K562 (cell line): Measurements from ENCODE around the gene MTREX.
"Not testable (repeated sequence)": the region's sequence is repeated elsewhere in the genome, so short reads cannot be mapped to it uniquely, and the experiment has no call there.

Source experiments
- CAMTA2 ChIP-seq: fragments of 250-450 bp; sonication (Bioruptor Pico); conservative IDR thresholded peaks from 2 replicates; pipeline ENCODE4 v1.5.1; 2022
- CBX3 ChIP-seq, 2 experiments: IDR thresholded peaks; 1 replicate in 1 of 2; 2 replicates in 1 of 2; pipeline ENCODE4 v1.6.1; 2012; ENCODE audit warnings: inconsistent platforms in 2 of 2, low read length in 2 of 2, borderline replicate concordance in 1 of 2, control low read depth in 1 of 2
- KDM2B ChIP-seq: fragments of 250-450 bp; sonication (Bioruptor Pico); IDR thresholded peaks from 2 replicates; pipeline ENCODE4 v1.8.0; 2021; ENCODE audit warnings: mild to moderate bottlenecking, moderate library complexity
- MAZ ChIP-seq, 2 experiments: fragments of 450-650 bp in 1 of 2; sonication (generic) in 1 of 2; formaldehyde crosslinking; IDR thresholded peaks in 1 of 2; conservative IDR thresholded peaks in 1 of 2; 2 replicates each; pipeline versions ENCODE4 v1.4.0 to v1.5.0; 2020; ENCODE audit warnings: mild to moderate bottlenecking in 1 of 2, missing genetic modification reagents in 1 of 2
- RAD21 ChIP-seq, 2 experiments: fragments of 250-450 bp in 1 of 2; fragments of 450-650 bp in 1 of 2; sonication (Bioruptor Pico) in 1 of 2; formaldehyde crosslinking in 1 of 2; IDR thresholded peaks in 1 of 2; conservative IDR thresholded peaks in 1 of 2; 2 replicates each; pipeline versions ENCODE4 v1.4.0 to v1.8.0; 2020 to 2022; ENCODE audit warnings: mild to moderate bottlenecking in 2 of 2, moderate library complexity in 1 of 2
- SOX6 ChIP-seq: fragments of 450-650 bp; IDR thresholded peaks from 2 replicates; pipeline ENCODE4 v1.6.1; 2014; ENCODE audit warnings: mild to moderate bottlenecking
- TAF1 ChIP-seq: IDR thresholded peaks from 2 replicates; pipeline ENCODE4 v1.6.1; 2011; ENCODE audit warnings: mild to moderate bottlenecking, low read length, moderate library complexity; ENCODE audit not compliant: insufficient read depth, control insufficient read depth, severe bottlenecking; ENCODE audit errors: extremely low read depth
- TBL1XR1 ChIP-seq, 2 experiments: IDR thresholded peaks; 2 replicates each; pipeline ENCODE4 v1.6.1; 2012; ENCODE audit warnings: improper control_type of control experiment in 2 of 2, low read length in 2 of 2, mild to moderate bottlenecking in 1 of 2
- TCFL5 ChIP-seq: fragments of 250-450 bp; sonication (Bioruptor Pico); conservative IDR thresholded peaks from 2 replicates; pipeline ENCODE4 v1.6.1; 2021; ENCODE audit warnings: mild to moderate bottlenecking, moderate library complexity, matching md5 sums
- ZBTB17 ChIP-seq: fragments of 450-650 bp; formaldehyde crosslinking; IDR thresholded peaks from 2 replicates; pipeline ENCODE4 v1.4.0; 2020; ENCODE audit warnings: mild to moderate bottlenecking
- TF ChIP-seq, protein P1 (sequence below), 3 experiments: IDR thresholded peaks in 2 of 3; conservative IDR thresholded peaks in 1 of 3; 2 replicates each; pipeline ENCODE4 v1.5.1; 2011 to 2012; ENCODE audit warnings: low read length in 3 of 3, mild to moderate bottlenecking in 3 of 3, control low read depth in 2 of 3, improper control_type of control experiment in 1 of 3, inconsistent platforms in 1 of 3, low read depth in 1 of 3, mixed read lengths in 1 of 3, moderate library complexity in 1 of 3; ENCODE audit not compliant: insufficient read depth in 2 of 3

DNA sequence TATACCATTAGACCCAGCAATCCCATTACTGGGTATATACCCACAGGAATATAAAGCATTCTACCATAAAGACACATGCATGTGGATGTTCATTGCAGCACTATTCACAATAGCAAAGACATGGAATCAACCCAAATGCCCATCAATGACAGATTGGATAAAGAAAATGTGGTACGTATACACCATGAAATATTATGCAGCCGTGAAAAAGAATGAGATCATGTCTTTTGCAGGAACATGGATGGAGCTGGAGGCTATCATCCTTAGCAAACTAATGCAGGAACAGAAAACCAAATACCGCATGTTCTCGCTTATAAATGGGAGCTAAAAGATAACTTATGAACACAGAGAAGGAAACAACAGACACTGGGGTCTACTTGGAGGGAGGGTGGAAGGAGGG lies 10.4 kb downstream of the MTREX start:
- not testable (repeated sequence) for TF ChIP-seq SOX6; TBL1XR1 (IDR thresholded peaks at IDR 0.05; ENCODE audit: low read length in 2 of 2); MAZ (CRISPR knock-in tag; conservative IDR thresholded peaks at IDR 0.05 in 1 of 2, IDR thresholded peaks at IDR 0.05 in 1 of 2); ZBTB17 (CRISPR knock-in tag); RAD21 (CRISPR knock-in tag; conservative IDR thresholded peaks at IDR 0.05 in 1 of 2, IDR thresholded peaks at IDR 0.05 in 1 of 2); TAF1; CBX3 (IDR thresholded peaks at IDR 0.05; ENCODE audit: borderline replicate concordance in 1 of 2, low read length in 2 of 2); CAMTA2 (CRISPR knock-in tag); KDM2B (CRISPR knock-in tag); TCFL5
- TF ChIP-seq, protein P1, sequence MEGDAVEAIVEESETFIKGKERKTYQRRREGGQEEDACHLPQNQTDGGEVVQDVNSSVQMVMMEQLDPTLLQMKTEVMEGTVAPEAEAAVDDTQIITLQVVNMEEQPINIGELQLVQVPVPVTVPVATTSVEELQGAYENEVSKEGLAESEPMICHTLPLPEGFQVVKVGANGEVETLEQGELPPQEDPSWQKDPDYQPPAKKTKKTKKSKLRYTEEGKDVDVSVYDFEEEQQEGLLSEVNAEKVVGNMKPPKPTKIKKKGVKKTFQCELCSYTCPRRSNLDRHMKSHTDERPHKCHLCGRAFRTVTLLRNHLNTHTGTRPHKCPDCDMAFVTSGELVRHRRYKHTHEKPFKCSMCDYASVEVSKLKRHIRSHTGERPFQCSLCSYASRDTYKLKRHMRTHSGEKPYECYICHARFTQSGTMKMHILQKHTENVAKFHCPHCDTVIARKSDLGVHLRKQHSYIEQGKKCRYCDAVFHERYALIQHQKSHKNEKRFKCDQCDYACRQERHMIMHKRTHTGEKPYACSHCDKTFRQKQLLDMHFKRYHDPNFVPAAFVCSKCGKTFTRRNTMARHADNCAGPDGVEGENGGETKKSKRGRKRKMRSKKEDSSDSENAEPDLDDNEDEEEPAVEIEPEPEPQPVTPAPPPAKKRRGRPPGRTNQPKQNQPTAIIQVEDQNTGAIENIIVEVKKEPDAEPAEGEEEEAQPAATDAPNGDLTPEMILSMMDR (IDR thresholded peaks at IDR 0.05 in 2 of 3, conservative IDR thresholded peaks at IDR 0.05 in 1 of 3; ENCODE audit: insufficient read depth in 2 of 3, low read depth in 1 of 3, low read length in 3 of 3) = not testable (repeated sequence)
